ENCODE results near the gene MCRIP2.
"Not testable (repeated sequence)": the region's sequence is repeated elsewhere in the genome, so short reads cannot be mapped to it uniquely, and the experiment has no call there.

The MCRIP2 gene

GRCh38 chr16:641326-642188 is at the start of gene MCRIP2:
Gene MCRIP2 (plus strand): TSS chr16:641828. CDS start chr16:641992, 164 bp downstream.
- DNase-seq (ENCODE audit: low read depth in 2 of 2) = peak; percentile 66 to 78

GRCh38 chr16:591892-592517 is 49.6 kb upstream of the MCRIP2 start:
- no peak for DNase-seq (ENCODE audit: low read depth in 2 of 2)

GRCh38 chr16:592518-593306 is 48.9 kb upstream of the MCRIP2 start:
- DNase-seq (ENCODE audit: low read depth in 2 of 2) = no peak

- DNase-seq (ENCODE audit: low read depth in 2 of 2) = no peak
Observed at GRCh38 chr16:593406-593805, 48.2 kb upstream of the MCRIP2 start.

GRCh38 chr16:593807-594206 is 47.8 kb upstream of the MCRIP2 start:
- DNase-seq (ENCODE audit: low read depth in 2 of 2) = no peak

GRCh38 chr16:595094-595528 is 46.5 kb upstream of the MCRIP2 start:
- DNase-seq (ENCODE audit: low read depth in 2 of 2) = no peak

- no peak for DNase-seq (ENCODE audit: low read depth in 2 of 2)
Observed at GRCh38 chr16:595942-596735, 45.5 kb upstream of the MCRIP2 start.

- no peak for DNase-seq (ENCODE audit: low read depth in 2 of 2)
Observed at GRCh38 chr16:596736-597060, 44.9 kb upstream of the MCRIP2 start.

GRCh38 chr16:597655-598054 is 44.0 kb upstream of the MCRIP2 start:
- DNase-seq (ENCODE audit: low read depth in 2 of 2) = not testable (repeated sequence)

GRCh38 chr16:598823-599739 is 42.5 kb upstream of the MCRIP2 start:
- no peak for DNase-seq (ENCODE audit: low read depth in 2 of 2)

GRCh38 chr16:600781-601180 is 40.8 kb upstream of the MCRIP2 start:
- DNase-seq (ENCODE audit: low read depth in 2 of 2) = no peak

- no peak for DNase-seq (ENCODE audit: low read depth in 2 of 2)
Observed at GRCh38 chr16:603933-604332, 37.7 kb upstream of the MCRIP2 start.

- DNase-seq (ENCODE audit: low read depth in 2 of 2) = no peak
Observed at GRCh38 chr16:606656-607307, 34.8 kb upstream of the MCRIP2 start.

- DNase-seq (ENCODE audit: low read depth in 2 of 2) = peak; percentile 44 to 49
Observed at GRCh38 chr16:608019-608418, 33.6 kb upstream of the MCRIP2 start.

GRCh38 chr16:609316-609715 is 32.3 kb upstream of the MCRIP2 start:
- DNase-seq (ENCODE audit: low read depth in 2 of 2) = no peak

GRCh38 chr16:609984-610383 is 31.6 kb upstream of the MCRIP2 start:
- DNase-seq (ENCODE audit: low read depth in 2 of 2) = no peak

- peak; percentile 61 to 66 for DNase-seq (ENCODE audit: low read depth in 2 of 2)
Observed at GRCh38 chr16:610513-611381, 30.9 kb upstream of the MCRIP2 start.

GRCh38 chr16:615122-615521 is 26.5 kb upstream of the MCRIP2 start:
- no peak for DNase-seq (ENCODE audit: low read depth in 2 of 2)

Data from stimulated activated CD4-positive, alpha-beta T cell treated with anti-CD3 and anti-CD28 coated beads, Interleukin-4, amount 100 ng/mL, for 48 hours (primary cell).